Testis (tissue), 3 donors: ENCODE data around the gene OR13C8. TPM values are rescaled to one million over a fixed set of nuclear protein-coding genes. Genes with fewer than 3 reads are reported as not detected.

Experiments used
- DNase-seq: peaks from one replicate; pipeline ENCODE4 v3.0.0-alpha.2; 2019
- H3K27ac ChIP-seq, 2 donors: fragments of 200-600 bp; sonication (generic); one replicate each; pipeline ENCODE4 v1.5.1; 2019
- H3K27me3 ChIP-seq: fragments of 200-600 bp; sonication (generic); one replicate; pipeline ENCODE4 v1.5.1; 2019
- H3K36me3 ChIP-seq: fragments of 200-600 bp; sonication (generic); one replicate; pipeline ENCODE4 v1.5.1; 2017; ENCODE audit warnings: low read depth; ENCODE audit errors: missing control alignments
- H3K4me1 ChIP-seq: fragments of 200-600 bp; sonication (generic); one replicate; pipeline ENCODE4 v1.5.1; 2019
- H3K4me3 ChIP-seq, 2 donors: fragments of 200-600 bp; sonication (generic); one replicate each; pipeline ENCODE4 v1.5.1; 2017 to 2019
- H3K9me3 ChIP-seq: fragments of 200-600 bp; sonication (generic); one replicate; pipeline ENCODE4 v1.5.1; 2017
- POLR2A ChIP-seq: fragments of 450-650 bp; IDR thresholded peaks from one replicate; pipeline ENCODE4 v1.6.1; 2017; ENCODE audit warnings: antibody characterized with exemption, mild to moderate bottlenecking, moderate library complexity
- WGBS, 2 donors: methylation state at CpG; one replicate each; pipeline ENCODE4 v1.1.5; 2018; 5-methylcytosine and 5-hydroxymethylcytosine counted together
- intact Hi-C: fragments of 100-400 bp; cut with DNase I; formaldehyde crosslinking; loops from one replicate; pipeline ENCODE4 v1.15.1; 2023; ENCODE audit warnings: low total_unique reads
- polyA plus RNA-seq: library from polyadenylated mRNA; stranded (reverse); fragments of 350-450 nt; fragmentation: Illumina TruSeq; extraction: RNeasy Lipid Tissue Mini Kit (QIAGEN cat#74804); gene quantifications from one replicate; pipeline ENCODE4 v1.2.3, GENCODE V29; 2014; ENCODE audit warnings: low read depth, low replicate concordance; ENCODE audit not compliant: insufficient read depth
- total RNA-seq, 2 donors: library from RNA; depleted of rRNA; stranded (reverse); fragments of >200 nt; gene quantifications; one replicate each; pipeline ENCODE4 v1.2.3, GENCODE V29; 2016
- TF ChIP-seq, protein P1 (sequence below), 3 experiments: fragments of 450-650 bp in 2 of 3; fragments of 200-600 bp in 1 of 3; sonication (generic) in 1 of 3; IDR thresholded peaks; one replicate each; pipeline ENCODE4 v1.5.1; 2016 to 2019; ENCODE audit warnings: antibody characterized with exemption in 3 of 3, mild to moderate bottlenecking in 2 of 3, moderate library complexity in 1 of 3

OR13C8 gene
- total and polyA plus RNA-seq, 3 donors from 2014 or later = not detected

- no peak for TF ChIP-seq POLR2A
- TF ChIP-seq, protein P1, sequence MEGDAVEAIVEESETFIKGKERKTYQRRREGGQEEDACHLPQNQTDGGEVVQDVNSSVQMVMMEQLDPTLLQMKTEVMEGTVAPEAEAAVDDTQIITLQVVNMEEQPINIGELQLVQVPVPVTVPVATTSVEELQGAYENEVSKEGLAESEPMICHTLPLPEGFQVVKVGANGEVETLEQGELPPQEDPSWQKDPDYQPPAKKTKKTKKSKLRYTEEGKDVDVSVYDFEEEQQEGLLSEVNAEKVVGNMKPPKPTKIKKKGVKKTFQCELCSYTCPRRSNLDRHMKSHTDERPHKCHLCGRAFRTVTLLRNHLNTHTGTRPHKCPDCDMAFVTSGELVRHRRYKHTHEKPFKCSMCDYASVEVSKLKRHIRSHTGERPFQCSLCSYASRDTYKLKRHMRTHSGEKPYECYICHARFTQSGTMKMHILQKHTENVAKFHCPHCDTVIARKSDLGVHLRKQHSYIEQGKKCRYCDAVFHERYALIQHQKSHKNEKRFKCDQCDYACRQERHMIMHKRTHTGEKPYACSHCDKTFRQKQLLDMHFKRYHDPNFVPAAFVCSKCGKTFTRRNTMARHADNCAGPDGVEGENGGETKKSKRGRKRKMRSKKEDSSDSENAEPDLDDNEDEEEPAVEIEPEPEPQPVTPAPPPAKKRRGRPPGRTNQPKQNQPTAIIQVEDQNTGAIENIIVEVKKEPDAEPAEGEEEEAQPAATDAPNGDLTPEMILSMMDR (IDR thresholded peaks at IDR 0.05) = no peak
- Histone ChIP-seq H3K9me3 (no peaks in the 10 kb centered on the region), H3K36me3 (no peaks in the 10 kb centered on the region), H3K27me3 (no peaks in the 10 kb centered on the region), H3K4me3 (no peak overlapping the region), H3K4me1 (no peaks in the 10 kb centered on the region), H3K27ac (no peak overlapping the region)
- intact Hi-C loops = no loop called here
- WGBS, 2 donors = 90 to 93% methylated on average over 4 of the region's 4 CpGs
- no peak for DNase-seq
Observed at GRCh38 chr9:104544644-104545043, 24.3 kb upstream of the OR13C8 start.

GRCh38 chr9:104553261-104553660 lies 15.7 kb upstream of the OR13C8 start:
- H3K4me3 ChIP-seq = no peak overlapping the region
- DNase-seq = no peak
- H3K27ac ChIP-seq = no peak overlapping the region
- no peaks in the 10 kb centered on the region for H3K36me3 ChIP-seq
- intact Hi-C loops = no loop called here
- H3K4me1 ChIP-seq = no peaks in the 10 kb centered on the region
- 50 to 69% methylated on average over 1 of the region's 1 CpG for WGBS, 2 donors
- TF ChIP-seq POLR2A = no peak
- TF ChIP-seq, protein P1 (IDR thresholded peaks at IDR 0.05) = no peak
- H3K27me3 ChIP-seq = no peaks in the 10 kb centered on the region
- no peaks in the 10 kb centered on the region for H3K9me3 ChIP-seq

- no peak for TF ChIP-seq POLR2A
- TF ChIP-seq, protein P1 (IDR thresholded peaks at IDR 0.05) = no peak
- Histone ChIP-seq H3K27ac (no peak overlapping the region), H3K27me3 (no peaks in the 10 kb centered on the region), H3K36me3 (no peaks in the 10 kb centered on the region), H3K4me3 (no peak overlapping the region), H3K9me3 (no peaks in the 10 kb centered on the region), H3K4me1 (no peaks in the 10 kb centered on the region)
- intact Hi-C loops = no loop called here
- no peak for DNase-seq
- 92 to 100% methylated on average over 1 of the region's 1 CpG for WGBS, 2 donors
Observed at GRCh38 chr9:104555521-104555920, 13.4 kb upstream of the OR13C8 start.

GRCh38 chr9:104556830-104557634 lies 11.9 kb upstream of the OR13C8 start:
- intact Hi-C loops = no loop called here
- H3K36me3 ChIP-seq = no peaks in the 10 kb centered on the region
- no peaks in the 10 kb centered on the region for H3K4me1 ChIP-seq
- no peaks in the 10 kb centered on the region for H3K27me3 ChIP-seq
- H3K9me3 ChIP-seq = no peaks in the 10 kb centered on the region
- TF ChIP-seq, protein P1 (IDR thresholded peaks at IDR 0.05) = no peak
- no peak for TF ChIP-seq POLR2A
- DNase-seq = no peak
- no peak overlapping the region for H3K27ac ChIP-seq
- H3K4me3 ChIP-seq = no peak overlapping the region
- WGBS, 2 donors = 90 to 96% methylated on average over 8 of the region's 8 CpGs

- Histone ChIP-seq H3K9me3 (no peaks in the 10 kb centered on the region), H3K27me3 (no peaks in the 10 kb centered on the region), H3K4me3 (no peak overlapping the region), H3K36me3 (no peaks in the 10 kb centered on the region), H3K27ac (no peak overlapping the region), H3K4me1 (no peaks in the 10 kb centered on the region)
- TF ChIP-seq POLR2A = no peak
- TF ChIP-seq, protein P1 (IDR thresholded peaks at IDR 0.05) = no peak
- 41 to 66% methylated on average over 1 of the region's 1 CpG for WGBS, 2 donors
- no peak for DNase-seq
- intact Hi-C loops = no loop called here
Observed at GRCh38 chr9:104564358-104564757, 4.6 kb upstream of the OR13C8 start.
